C4-2B (cell line): ENCODE measurements around the gene SMG7.

ENCODE experiments used
- CTCF ChIP-seq: fragments of 450-650 bp; conservative IDR thresholded peaks from 2 replicates; pipeline ENCODE4 v1.5.1; 2017; ENCODE audit warnings: mild to moderate bottlenecking
- ZFX ChIP-seq: fragments of 450-650 bp; IDR thresholded peaks from 2 replicates; pipeline ENCODE4 v1.6.1; 2017

GRCh38 chr1:183484851-183485250 lies 12.6 kb downstream of the SMG7 start:
- TF ChIP-seq CTCF = no peak
- TF ChIP-seq ZFX = no peak
